ENCODE measurements around the gene PHYHD1. TPM values are rescaled to one million over a fixed set of nuclear protein-coding genes. Genes with fewer than 3 reads are reported as not detected.

The PHYHD1 gene
- polyA plus RNA-seq, 1 of the 3 experiments (the other 2 are of a cell fraction): not detected

DNA sequence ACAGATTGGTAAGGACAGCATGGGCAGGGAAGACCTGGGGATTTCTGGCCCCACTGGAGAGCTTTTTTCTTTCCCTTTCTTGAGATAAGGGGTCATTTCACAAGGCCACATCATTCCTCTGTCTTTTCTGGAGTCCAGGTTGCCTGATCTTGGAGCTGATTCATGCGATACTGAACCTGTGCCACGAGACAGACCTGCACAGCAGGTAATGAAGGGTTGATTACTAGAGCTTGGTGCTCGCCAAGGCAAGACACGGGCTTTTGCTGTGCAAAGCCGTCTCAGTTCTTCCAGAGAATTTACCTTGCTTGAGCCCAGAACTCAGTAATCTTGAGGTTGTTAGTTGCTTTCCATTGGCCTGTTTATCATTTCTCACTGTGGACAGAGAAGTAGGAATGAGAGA lies 65.9 kb downstream of the PHYHD1 start (continued):
- TF ChIP-seq, protein P1, sequence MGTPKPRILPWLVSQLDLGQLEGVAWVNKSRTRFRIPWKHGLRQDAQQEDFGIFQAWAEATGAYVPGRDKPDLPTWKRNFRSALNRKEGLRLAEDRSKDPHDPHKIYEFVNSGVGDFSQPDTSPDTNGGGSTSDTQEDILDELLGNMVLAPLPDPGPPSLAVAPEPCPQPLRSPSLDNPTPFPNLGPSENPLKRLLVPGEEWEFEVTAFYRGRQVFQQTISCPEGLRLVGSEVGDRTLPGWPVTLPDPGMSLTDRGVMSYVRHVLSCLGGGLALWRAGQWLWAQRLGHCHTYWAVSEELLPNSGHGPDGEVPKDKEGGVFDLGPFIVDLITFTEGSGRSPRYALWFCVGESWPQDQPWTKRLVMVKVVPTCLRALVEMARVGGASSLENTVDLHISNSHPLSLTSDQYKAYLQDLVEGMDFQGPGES (IDR thresholded peaks at IDR 0.05; ENCODE audit: low read depth, low read length): no peak

DNA sequence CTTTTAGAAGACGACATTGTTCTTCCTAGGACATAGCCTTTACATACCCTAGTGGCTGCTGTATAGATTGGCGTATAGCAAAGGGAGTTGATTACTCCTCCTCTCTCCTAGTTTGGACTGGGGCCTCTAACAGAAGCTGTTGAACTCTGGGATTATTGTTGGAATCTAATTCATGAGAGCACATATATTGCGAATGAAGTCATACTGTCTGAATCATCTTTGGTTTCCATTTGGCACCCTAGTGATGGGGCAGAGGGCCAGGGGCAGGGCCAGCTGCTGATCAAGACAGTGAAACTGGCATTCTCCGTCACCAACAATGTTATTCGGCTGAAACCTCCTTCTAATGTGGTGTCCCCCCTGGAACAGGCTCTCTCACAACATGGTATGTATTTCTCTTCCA lies 67.0 kb downstream of the PHYHD1 start:
- H3K9ac ChIP-seq: no peak overlapping the region
- TF ChIP-seq TCF12 (IDR thresholded peaks at IDR 0.05) (peak; percentile 56; the same call in 1 of the 2 replicates), MXI1 (IDR thresholded peaks at IDR 0.05; ENCODE audit: low read depth, low read length) (no peak), EZH2phosphoT487 (IDR thresholded peaks at IDR 0.05; ENCODE audit: borderline replicate concordance, low read depth) (no peak), JUND (IDR thresholded peaks at IDR 0.05) (peak; percentile 87), NFIC (IDR thresholded peaks at IDR 0.05; ENCODE audit: borderline replicate concordance) (peak; percentile 82), POLR2AphosphoS5 (IDR thresholded peaks at IDR 0.05; ENCODE audit: low read depth, low read length) (peak; percentile 23; the same call in 1 of the 2 replicates), MEF2A (IDR thresholded peaks at IDR 0.05; ENCODE audit: borderline replicate concordance, low read depth) (no peak), FOSL2 (IDR thresholded peaks at IDR 0.05; ENCODE audit: borderline replicate concordance, low read depth) (peak; percentile 86; the same call in 1 of the 2 replicates), NRF1 (IDR thresholded peaks at IDR 0.05; ENCODE audit: low read depth, low read length) (no peak), TAF1 (IDR thresholded peaks at IDR 0.05; ENCODE audit: borderline replicate concordance, low read depth, low read length) (0 out of 2 replicates have a peak, but pooled peaks have one; percentile 22)
- TF ChIP-seq, protein P1 (IDR thresholded peaks at IDR 0.05; ENCODE audit: low read depth, low read length): no peak
- TF ChIP-seq, protein P2, sequence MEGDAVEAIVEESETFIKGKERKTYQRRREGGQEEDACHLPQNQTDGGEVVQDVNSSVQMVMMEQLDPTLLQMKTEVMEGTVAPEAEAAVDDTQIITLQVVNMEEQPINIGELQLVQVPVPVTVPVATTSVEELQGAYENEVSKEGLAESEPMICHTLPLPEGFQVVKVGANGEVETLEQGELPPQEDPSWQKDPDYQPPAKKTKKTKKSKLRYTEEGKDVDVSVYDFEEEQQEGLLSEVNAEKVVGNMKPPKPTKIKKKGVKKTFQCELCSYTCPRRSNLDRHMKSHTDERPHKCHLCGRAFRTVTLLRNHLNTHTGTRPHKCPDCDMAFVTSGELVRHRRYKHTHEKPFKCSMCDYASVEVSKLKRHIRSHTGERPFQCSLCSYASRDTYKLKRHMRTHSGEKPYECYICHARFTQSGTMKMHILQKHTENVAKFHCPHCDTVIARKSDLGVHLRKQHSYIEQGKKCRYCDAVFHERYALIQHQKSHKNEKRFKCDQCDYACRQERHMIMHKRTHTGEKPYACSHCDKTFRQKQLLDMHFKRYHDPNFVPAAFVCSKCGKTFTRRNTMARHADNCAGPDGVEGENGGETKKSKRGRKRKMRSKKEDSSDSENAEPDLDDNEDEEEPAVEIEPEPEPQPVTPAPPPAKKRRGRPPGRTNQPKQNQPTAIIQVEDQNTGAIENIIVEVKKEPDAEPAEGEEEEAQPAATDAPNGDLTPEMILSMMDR (IDR thresholded peaks at IDR 0.05): peak; percentile 11; the same call in 1 of the 2 replicates
- TF ChIP-seq, protein P3, sequence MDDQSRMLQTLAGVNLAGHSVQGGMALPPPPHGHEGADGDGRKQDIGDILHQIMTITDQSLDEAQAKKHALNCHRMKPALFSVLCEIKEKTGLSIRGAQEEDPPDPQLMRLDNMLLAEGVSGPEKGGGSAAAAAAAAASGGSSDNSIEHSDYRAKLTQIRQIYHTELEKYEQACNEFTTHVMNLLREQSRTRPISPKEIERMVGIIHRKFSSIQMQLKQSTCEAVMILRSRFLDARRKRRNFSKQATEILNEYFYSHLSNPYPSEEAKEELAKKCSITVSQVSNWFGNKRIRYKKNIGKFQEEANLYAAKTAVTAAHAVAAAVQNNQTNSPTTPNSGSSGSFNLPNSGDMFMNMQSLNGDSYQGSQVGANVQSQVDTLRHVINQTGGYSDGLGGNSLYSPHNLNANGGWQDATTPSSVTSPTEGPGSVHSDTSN (IDR thresholded peaks at IDR 0.05): 0 out of 2 replicates have a peak, but pooled peaks have one; percentile 2
- no peak for DNase-seq
- H3K4me1 ChIP-seq (ENCODE audit: control insufficient read depth in 1 of 2, insufficient read depth in 2 of 2, low read depth in 1 of 2, low read length in 1 of 2): peaks cover 0 to 5% of the 10 kb centered on the region in 2 experiments; a peak in 1 of 4 replicates
- peak overlapping the region; percentile 23; the same call in 1 of the 2 replicates for H3K4me2 ChIP-seq
- WGBS (ENCODE audit: low lambda C conversion rate): 64% methylated on average over 5 of the region's 5 CpGs
- H2AFZ ChIP-seq (ENCODE audit: low read depth): no peak overlapping the region
- POLR2A ChIA-PET: no interaction called here
- H3K79me2 ChIP-seq (ENCODE audit: insufficient read depth): no peaks in the 10 kb centered on the region
- H3K27me3 ChIP-seq (ENCODE audit: insufficient read depth): no peaks in the 10 kb centered on the region
- CTCF ChIA-PET: interaction anchor here (0.9 to 2.8 kb wide), 3 partner anchors 10 to 20 kb away, joined by 4 to 7 read pairs (median 5); no protein-coding TSS in a partner anchor
- H3K36me3 ChIP-seq (replicated peaks in 1 of 2; ENCODE audit: control insufficient read depth in 1 of 2, insufficient read depth in 2 of 2, low read length in 1 of 2): peaks cover 50 to 52% of the 10 kb centered on the region in 2 experiments
- no peak overlapping the region for H3K4me3 ChIP-seq (ENCODE audit: low read depth in 2 of 2, low read length in 1 of 2)
- no peaks in the 10 kb centered on the region for H4K20me1 ChIP-seq (ENCODE audit: insufficient read depth)
- H3F3A ChIP-seq (replicated peaks; ENCODE audit: insufficient read depth): peaks cover 10% of the 10 kb centered on the region
- H3K9me2 ChIP-seq: no peaks in the 10 kb centered on the region
- peak overlapping the region in 1 of 2 experiments; percentile 68; a peak in 2 of 4 replicates for H3K27ac ChIP-seq (ENCODE audit: low read depth in 2 of 2, low read length in 1 of 2)
- H3K9me3 ChIP-seq: no peaks in the 10 kb centered on the region

Other genes with a start within 250 kb of the PHYHD1 start
- gene SET, start 231.8 kb upstream of the PHYHD1 start, polyA plus RNA-seq (2012; rRNA removed): 64.6 and 79.5 TPM in 2 replicates
- 5.0 and 7.8 TPM in 2 replicates for gene PKN3, start 218.5 kb upstream of the PHYHD1 start, polyA plus RNA-seq (2012; rRNA removed)
- 36.6 and 51.3 TPM in 2 replicates for gene ZDHHC12, start 196.9 kb upstream of the PHYHD1 start, polyA plus RNA-seq (2012; rRNA removed)
- gene ZER1, start 149.1 kb upstream of the PHYHD1 start, polyA plus RNA-seq (2012; rRNA removed): 25.4 and 30.9 TPM in 2 replicates
- 19.1 and 19.7 TPM in 2 replicates for gene TBC1D13, start 133.7 kb upstream of the PHYHD1 start, polyA plus RNA-seq (2012; rRNA removed)
- gene ENDOG, start 102.5 kb upstream of the PHYHD1 start, polyA plus RNA-seq (2012; rRNA removed): 22.2 and 26.6 TPM in 2 replicates
- 43.5 and 44.2 TPM in 2 replicates for gene SPOUT1, start 91.2 kb upstream of the PHYHD1 start, polyA plus RNA-seq (2012; rRNA removed)
- 9.4 and 13.3 TPM in 2 replicates for gene KYAT1, start 39.0 kb upstream of the PHYHD1 start, polyA plus RNA-seq (2012; rRNA removed)
- gene LRRC8A, start 38.8 kb upstream of the PHYHD1 start, polyA plus RNA-seq (2012; rRNA removed): 28.6 and 30.4 TPM in 2 replicates
- gene DOLK, start 26.6 kb downstream of the PHYHD1 start, polyA plus RNA-seq (2012; rRNA removed): 23.1 and 31.7 TPM in 2 replicates
- gene NUP188, start 26.7 kb downstream of the PHYHD1 start, polyA plus RNA-seq (2012; rRNA removed): 41.5 and 49.5 TPM in 2 replicates
- gene SH3GLB2, start 107.3 kb downstream of the PHYHD1 start, polyA plus RNA-seq (2012; rRNA removed): 94.4 and 111 TPM in 2 replicates
- gene MIGA2, start 115.6 kb downstream of the PHYHD1 start, polyA plus RNA-seq (2012; rRNA removed): 21.2 and 26.4 TPM in 2 replicates
- 19.9 and 20.4 TPM in 2 replicates for gene DOLPP1, start 160.1 kb downstream of the PHYHD1 start, polyA plus RNA-seq (2012; rRNA removed)
- 29.7 and 44.5 TPM in 2 replicates for gene CRAT, start 189.8 kb downstream of the PHYHD1 start, polyA plus RNA-seq (2012; rRNA removed)
- 130 and 149 TPM in 2 replicates for gene PTPA, start 190.4 kb downstream of the PHYHD1 start, polyA plus RNA-seq (2012; rRNA removed)

All from SK-N-SH (cell line).